HCT116 (cell line): ENCODE results near the gene ZNF678. TPM values are rescaled to one million over a fixed set of nuclear protein-coding genes. Genes with fewer than 3 reads are reported as not detected.

Experiments
- ATAC-seq: fragments of 200-7000 bp; cut with Tn5 transposase; 2 replicates; pipeline ENCODE4 v1.9.1; 2020; ENCODE audit warnings: mild to moderate bottlenecking, moderate library complexity
- BruUV-seq: library from RNA; stranded (reverse); fragments of 400-500 nt; replicated peaks from 2 replicates; lab custom pipeline; 2021; lab: Mats Ljungman, UMichigan
- CTCF ChIA-PET: fragments of 300-600 bp; sonication (Branson Sonifier 250); formaldehyde crosslinking; loops from one replicate; lab custom pipeline; 2021; ENCODE audit warnings: antibody characterized with exemption; lab: Charles Lee
- POLR2A ChIA-PET: fragments of 300-600, 350-600 bp; sonication (Branson Sonifier 250); formaldehyde crosslinking; loops from one replicate; lab custom pipeline; 2021; ENCODE audit warnings: antibody characterized with exemption; lab: Charles Lee
- RAD21 ChIA-PET, 2 experiments: fragments of 300-600 bp; sonication (Branson Sonifier 250); formaldehyde crosslinking; loops; one replicate each; lab custom pipeline; 2023; ENCODE audit warnings: low total read pairs in 2 of 2; ENCODE audit not compliant: uncharacterized antibody in 2 of 2, unreplicated experiment in 2 of 2, low non-redundant PET in 1 of 2; lab: Charles Lee
- DNase-seq: peaks from one replicate; pipeline ENCODE4 v3.0.0-alpha.2; 2010; ENCODE audit warnings: low read depth, low spot score
- H2AFZ ChIP-seq: fragments of 200-600 bp; shearing (Covaris generic), sonication (generic); 2 replicates; pipeline ENCODE4 v1.6.1; 2017; ENCODE audit warnings: low read depth, mixed run types, mixed read lengths, antibody characterized with exemption, low read length; ENCODE audit not compliant: poor library complexity, severe bottlenecking
- H3K27ac ChIP-seq: 2 replicates; pipeline ENCODE4 v1.5.1; 2012; ENCODE audit warnings: low read depth, low read length
- H3K27me3 ChIP-seq: fragments of 200-600 bp; sonication (generic); 2 replicates; pipeline ENCODE4 v1.6.1; 2016; ENCODE audit warnings: mixed run types, low read length, mixed read lengths; ENCODE audit not compliant: insufficient read depth
- H3K36me3 ChIP-seq, 2 experiments: fragments of 200-500 bp in 1 of 2; fragments of 200-600 bp in 1 of 2; sonication (Bioruptor generic) in 1 of 2; sonication (generic) in 1 of 2; 2 replicates each; pipeline versions ENCODE4 v1.5.1 to v1.6.1; 2014 to 2016; ENCODE audit warnings: low read length in 2 of 2, inconsistent platforms in 1 of 2, mixed read lengths in 1 of 2, mixed run types in 1 of 2; ENCODE audit not compliant: insufficient read depth in 2 of 2, control insufficient read depth in 1 of 2
- H3K4me1 ChIP-seq, 2 experiments: fragments of 200-600 bp in 1 of 2; sonication (generic) in 1 of 2; 2 replicates each; pipeline versions ENCODE4 v1.5.1 to v1.6.1; 2012 to 2017; ENCODE audit warnings: low read length in 2 of 2, inconsistent platforms in 1 of 2, mild to moderate bottlenecking in 1 of 2, mixed read lengths in 1 of 2, mixed run types in 1 of 2, moderate library complexity in 1 of 2; ENCODE audit not compliant: insufficient read depth in 2 of 2, control insufficient read depth in 1 of 2
- H3K4me2 ChIP-seq: fragments of 200-600 bp; sonication (generic); 2 replicates; pipeline ENCODE4 v1.6.1; 2017; ENCODE audit warnings: mixed run types, low read length, mixed read lengths
- H3K4me3 ChIP-seq, 2 experiments: fragments of 200-600 bp in 1 of 2; sonication (generic) in 1 of 2; replicated peaks in 1 of 2; 2 replicates each; pipeline ENCODE4 v1.5.1; 2011 to 2016; ENCODE audit warnings: low read length in 2 of 2, control low read depth in 1 of 2, low read depth in 1 of 2, mild to moderate bottlenecking in 1 of 2, mixed read lengths in 1 of 2, mixed run types in 1 of 2
- H3K79me2 ChIP-seq: fragments of 200-600 bp; sonication (generic); 2 replicates; pipeline ENCODE4 v1.6.1; 2017; ENCODE audit warnings: mild to moderate bottlenecking, mixed run types, low read length, moderate library complexity, mixed read lengths; ENCODE audit not compliant: insufficient read depth
- H3K9ac ChIP-seq: fragments of 200-600 bp; sonication (generic); 2 replicates; pipeline ENCODE4 v1.6.1; 2016; ENCODE audit warnings: low read length, mixed read lengths
- H3K9me2 ChIP-seq: fragments of 200-600 bp; sonication (generic), shearing (Covaris generic); 2 replicates; pipeline ENCODE4 v1.6.1; 2017; ENCODE audit warnings: mixed run types, mild to moderate bottlenecking, moderate library complexity; ENCODE audit not compliant: insufficient read depth
- H3K9me3 ChIP-seq, 2 experiments: fragments of 200-500 bp in 1 of 2; fragments of 200-600 bp in 1 of 2; sonication (Bioruptor generic) in 1 of 2; sonication (generic) in 1 of 2; 2 replicates each; pipeline ENCODE4 v1.6.1; 2014 to 2017; ENCODE audit warnings: low read length in 2 of 2, mixed read lengths in 2 of 2, inconsistent platforms in 1 of 2, low read depth in 1 of 2, mild to moderate bottlenecking in 1 of 2, mixed run types in 1 of 2, moderate library complexity in 1 of 2; ENCODE audit not compliant: control insufficient read depth in 1 of 2, insufficient read depth in 1 of 2
- H4K20me1 ChIP-seq: fragments of 200-600 bp; sonication (generic), shearing (Covaris generic); 2 replicates; pipeline ENCODE4 v1.6.1; 2017; ENCODE audit warnings: mixed run types, mild to moderate bottlenecking, moderate library complexity; ENCODE audit not compliant: insufficient read depth
- ATF3 ChIP-seq: IDR thresholded peaks from 2 replicates; pipeline ENCODE4 v1.6.1; 2012
- CBX3 ChIP-seq: IDR thresholded peaks from 2 replicates; pipeline ENCODE4 v1.6.1; 2012; ENCODE audit warnings: low read depth
- CTCF ChIP-seq, 3 experiments: fragments of 200-600 bp in 1 of 3; sonication (generic) in 1 of 3; IDR thresholded peaks in 2 of 3; conservative IDR thresholded peaks in 1 of 3; 2 replicates each; pipeline ENCODE4 v1.5.1; 2012 to 2017; ENCODE audit warnings: low read depth in 2 of 3, low read length in 2 of 3, antibody characterized with exemption in 1 of 3, borderline replicate concordance in 1 of 3, control low read depth in 1 of 3, mild to moderate bottlenecking in 1 of 3, mixed read lengths in 1 of 3, mixed run types in 1 of 3, moderate library complexity in 1 of 3; ENCODE audit not compliant: insufficient read depth in 1 of 3
- intact Hi-C: fragments of 100-400 bp; cut with micrococcal nuclease; formaldehyde crosslinking; loops from 2 replicates; pipeline ENCODE4 v1.10.0; 2022
- total RNA-seq: library from RNA; stranded (reverse); gene quantifications from one replicate; pipeline ENCODE4 v1.2.1, GENCODE V29; 2021; ENCODE audit not compliant: unreplicated experiment

ZNF678 gene
- total RNA-seq, 1 experiment from 2014 or later = 6.1 TPM

GRCh38 chr1:227726318-227726717 is 163.0 kb downstream of the ZNF678 start:
- Histone ChIP-seq H3K4me2 (no peak overlapping the region), H3K4me3 (no peak overlapping the region), H3K27ac (no peak overlapping the region), H4K20me1 (no peaks in the 10 kb centered on the region), H3K79me2 (no peaks in the 10 kb centered on the region), H3K4me1 (peaks cover 8 to 33% of the 10 kb centered on the region in 2 experiments), H3K9me2 (no peaks in the 10 kb centered on the region), H3K9ac (no peak overlapping the region), H3K36me3 (no peaks in the 10 kb centered on the region; a peak in 1 of 4 replicates), H2AFZ (no peak overlapping the region), H3K27me3 (no peaks in the 10 kb centered on the region), H3K9me3 (peaks cover 4 to 6% of the 10 kb centered on the region in 2 experiments; a peak in 2 of 4 replicates)
- ATAC-seq (no peak), DNase-seq (no peak)
- no TSS peak for BruUV-seq
- intact Hi-C loops = loop anchor here (5.0 kb wide), 2 partner anchors 164 to 244 kb away; partner anchors contain the start of gene ZNF678
- ChIA-PET CTCF (no interaction called here), RAD21 (no interaction called here), POLR2A (no interaction called here)
- TF ChIP-seq ATF3 (no peak), CTCF (IDR thresholded peaks at IDR 0.05 in 2 of 3, conservative IDR thresholded peaks at IDR 0.05 in 1 of 3; ENCODE audit: borderline replicate concordance in 1 of 3, insufficient read depth in 1 of 3, low read depth in 2 of 3, low read length in 2 of 3) (no peak), CBX3 (no peak)

Other genes starting within 250 kb of the ZNF678 start
- gene CDC42BPA, start 245.1 kb upstream of the ZNF678 start, total RNA-seq = 44.0 TPM
- gene JMJD4, start 171.7 kb downstream of the ZNF678 start, total RNA-seq = 14.3 TPM
- 37.9 TPM for gene SNAP47, start 171.9 kb downstream of the ZNF678 start, total RNA-seq